HT-29 (cell line): ENCODE measurements around the gene DNAJC25. TPM values are rescaled to one million over a fixed set of nuclear protein-coding genes. Genes with fewer than 3 reads are reported as not detected.
A peak's percentile ranks its signal among the peaks of the same experiment; 100 is the strongest.
"Not testable (repeated sequence)": the region's sequence is repeated elsewhere in the genome, so short reads cannot be mapped to it uniquely, and the experiment has no call there.

Experiments
- DNase-seq: peaks from one replicate; pipeline ENCODE4 v3.0.0-alpha.2; 2015; ENCODE audit warnings: low spot score
- total RNA-seq: library from RNA; depleted of rRNA; stranded (reverse); fragments of >200 nt; shearing (Covaris generic); gene quantifications from 2 replicates; pipeline ENCODE4 v1.2.3, GENCODE V29; 2014; rRNA removed

DNAJC25 gene
- total RNA-seq, result 4.7 and 7.7 TPM in 2 replicates

DNA sequence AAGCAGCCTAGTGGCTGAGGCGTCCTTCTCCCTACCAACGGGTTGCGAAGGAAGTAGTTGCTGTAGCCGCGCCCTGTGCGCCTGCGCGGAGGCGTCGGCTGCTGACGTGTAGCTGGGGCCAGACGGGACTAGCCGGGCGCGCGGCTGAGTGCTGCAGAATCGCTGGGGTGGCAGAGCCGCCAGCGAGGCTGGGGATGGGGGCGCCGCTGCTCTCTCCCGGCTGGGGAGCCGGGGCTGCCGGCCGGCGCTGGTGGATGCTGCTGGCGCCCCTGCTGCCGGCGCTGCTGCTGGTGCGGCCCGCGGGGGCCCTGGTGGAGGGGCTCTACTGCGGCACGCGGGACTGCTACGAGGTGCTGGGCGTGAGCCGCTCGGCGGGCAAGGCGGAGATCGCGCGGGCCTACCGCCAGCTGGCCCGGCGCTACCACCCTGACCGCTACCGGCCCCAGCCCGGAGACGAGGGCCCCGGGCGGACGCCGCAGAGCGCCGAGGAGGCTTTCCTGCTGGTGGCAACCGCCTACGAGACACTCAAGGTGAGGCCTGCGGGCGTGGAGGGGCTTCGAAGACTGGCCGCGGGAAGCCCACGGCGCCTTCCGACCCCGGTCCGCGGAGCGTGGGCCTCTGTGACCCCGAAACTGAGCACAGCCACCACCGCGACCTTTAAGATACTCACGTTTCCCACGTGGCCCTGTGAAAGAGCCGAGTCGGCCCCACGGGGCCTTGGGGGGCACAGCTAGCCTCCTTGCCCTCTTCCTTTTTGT is at the start of gene DNAJC25:
TSS of gene DNAJC25 (plus strand) at position 121 of the 758 bp plus-strand sequence. CDS start at position 195, 74 bp downstream.
- DNase-seq, result peak; percentile 98

DNA sequence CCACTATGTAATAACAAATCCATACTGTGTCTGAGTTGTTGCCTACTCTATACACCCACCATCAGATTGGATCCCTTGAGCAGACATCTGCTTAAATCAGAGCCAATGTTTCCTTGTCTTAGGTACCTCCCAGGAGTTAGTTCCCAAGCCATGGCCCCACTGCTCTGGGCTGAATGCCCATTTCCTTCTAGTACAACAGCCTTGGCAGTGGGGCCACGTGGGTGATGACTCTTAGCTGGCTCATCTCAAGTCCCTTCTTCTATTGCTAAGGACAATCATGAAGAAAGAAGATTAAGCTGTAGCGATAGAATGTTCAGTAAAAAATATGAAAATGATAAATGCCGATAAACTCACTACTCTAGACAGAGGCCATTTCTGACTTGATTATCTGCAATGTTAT is 48.2 kb upstream of the DNAJC25 start:
- no peak for DNase-seq

DNA sequence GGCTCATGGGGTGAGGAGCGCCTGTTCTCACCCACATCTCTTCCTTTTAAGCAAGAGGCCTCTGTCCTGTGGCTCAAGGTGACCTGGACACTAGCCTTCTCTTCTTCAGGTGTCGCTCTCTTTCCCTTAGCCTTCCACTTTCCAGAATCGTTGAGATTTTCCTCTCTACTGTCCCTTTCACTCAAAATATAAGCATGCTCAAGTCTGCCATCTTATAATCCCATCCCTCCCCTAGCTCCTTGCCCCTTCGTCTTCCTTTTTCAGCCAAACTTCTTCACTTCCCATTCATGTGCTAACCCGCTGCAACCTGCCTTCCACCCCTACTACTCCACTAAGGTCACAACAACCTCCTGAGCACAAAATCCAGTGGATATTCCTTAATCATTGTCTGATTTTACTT is 44.8 kb upstream of the DNAJC25 start:
- DNase-seq, result no peak

- DNase-seq, result no peak
Measured at GRCh38 chr9:111588846-111589245, 42.3 kb upstream of the DNAJC25 start.

GRCh38 chr9:111597852-111598732 is 33.0 kb upstream of the DNAJC25 start:
- DNase-seq, result peak; percentile 81

DNA sequence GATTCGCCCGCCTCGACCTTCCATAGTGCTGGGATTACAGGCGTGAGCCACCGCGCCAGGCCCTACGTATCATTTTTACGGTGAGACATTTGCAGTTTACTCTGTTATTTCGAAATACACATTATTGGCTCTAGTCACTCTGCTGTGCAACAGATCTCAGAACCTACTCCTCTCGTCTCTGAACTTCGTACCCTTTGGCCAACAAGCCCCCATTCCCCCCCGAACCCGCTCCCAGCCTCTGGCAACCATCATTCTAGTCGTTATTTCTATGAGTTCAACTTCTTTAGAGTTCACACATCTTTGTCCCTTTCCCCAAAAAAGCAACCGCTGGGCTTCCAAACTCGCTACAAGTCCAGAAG is 32.4 kb upstream of the DNAJC25 start:
- DNase-seq, result peak; percentile 48

GRCh38 chr9:111599092-111599954 is 31.8 kb upstream of the DNAJC25 start, which contains the start of gene PTGR1:
PTGR1 (minus strand) TSS chr9:111599647; CDS start chr9:111597422, 2,225 bp downstream.
- DNase-seq, result peak; percentile 84

DNA sequence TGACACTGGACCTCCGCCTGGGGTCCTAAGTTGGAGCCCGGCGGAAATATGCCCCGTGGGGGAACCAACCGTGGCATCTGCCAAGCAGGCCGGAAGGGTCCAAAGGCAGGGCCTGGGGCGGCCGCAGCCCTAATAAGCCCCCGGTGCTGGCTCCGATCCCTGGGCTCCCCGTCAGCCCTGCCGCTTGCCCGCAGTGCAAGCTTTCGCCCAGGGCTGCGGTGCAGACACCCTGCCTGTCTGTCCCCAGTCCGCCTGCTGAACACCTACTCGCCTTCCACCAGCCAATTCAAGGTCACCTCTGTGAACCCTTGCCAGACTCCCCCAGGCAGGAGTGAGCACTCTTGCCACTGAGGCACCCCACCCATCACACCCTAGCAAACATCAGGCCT is 31.2 kb upstream of the DNAJC25 start:
- no peak for DNase-seq

GRCh38 chr9:111601237-111602018 is 29.7 kb upstream of the DNAJC25 start:
- peak; percentile 40 for DNase-seq

GRCh38 chr9:111603041-111603440 is 28.1 kb upstream of the DNAJC25 start:
- no peak for DNase-seq

DNA sequence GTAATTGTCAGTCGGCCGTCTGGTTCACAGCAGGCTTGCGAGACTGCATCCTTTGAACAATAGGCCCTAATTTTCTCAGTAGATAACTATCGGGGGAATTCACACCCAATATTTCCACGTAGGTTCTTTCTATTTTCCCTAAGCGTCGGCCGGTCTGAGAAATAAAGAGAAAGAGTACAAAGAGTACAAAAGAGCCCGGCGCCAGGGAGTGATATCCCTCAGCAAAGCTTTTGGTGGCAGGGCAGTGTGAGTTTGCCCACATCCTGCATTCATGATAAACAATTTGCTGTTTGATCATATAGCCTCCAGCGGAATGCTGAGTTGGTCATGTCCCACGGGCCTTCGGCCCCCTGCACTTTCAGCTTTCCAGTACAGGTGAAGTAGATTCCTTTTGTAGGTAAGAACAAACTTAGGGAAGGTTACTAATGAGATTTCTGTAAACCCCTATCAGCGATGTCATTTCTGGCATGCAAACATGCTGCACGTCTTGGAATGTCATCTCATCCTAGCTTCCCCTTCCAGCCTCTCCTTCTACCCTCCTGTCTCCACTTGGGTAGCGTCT is 27.0 kb upstream of the DNAJC25 start:
- no peak for DNase-seq

GRCh38 chr9:111605041-111605559 is 26.0 kb upstream of the DNAJC25 start:
- DNase-seq, result peak; percentile 53

DNA sequence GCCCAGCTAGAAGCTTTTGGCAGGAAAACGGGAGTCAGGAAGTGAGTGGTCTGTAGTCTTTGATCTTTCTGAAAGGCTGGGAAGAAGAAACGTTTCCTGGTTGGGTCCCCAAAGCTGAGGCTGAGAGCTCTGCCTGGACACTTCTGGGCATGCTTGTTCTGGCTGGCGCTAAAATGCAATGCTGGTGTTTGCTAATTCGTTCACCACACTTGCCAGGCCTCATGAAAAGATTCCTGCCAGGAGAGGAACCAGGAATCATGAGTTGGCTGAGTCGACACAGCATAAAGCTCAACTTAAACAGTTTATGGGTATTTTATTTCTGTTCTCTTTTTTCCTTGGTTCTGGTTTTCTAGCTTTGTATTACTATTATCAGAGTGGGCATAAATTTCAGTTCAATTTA is 21.0 kb upstream of the DNAJC25 start:
- no peak for DNase-seq

GRCh38 chr9:111610845-111611244 is 20.3 kb upstream of the DNAJC25 start:
- DNase-seq, result peak; percentile 37

GRCh38 chr9:111613436-111614040 is 17.6 kb upstream of the DNAJC25 start:
- peak; percentile 64 for DNase-seq

DNA sequence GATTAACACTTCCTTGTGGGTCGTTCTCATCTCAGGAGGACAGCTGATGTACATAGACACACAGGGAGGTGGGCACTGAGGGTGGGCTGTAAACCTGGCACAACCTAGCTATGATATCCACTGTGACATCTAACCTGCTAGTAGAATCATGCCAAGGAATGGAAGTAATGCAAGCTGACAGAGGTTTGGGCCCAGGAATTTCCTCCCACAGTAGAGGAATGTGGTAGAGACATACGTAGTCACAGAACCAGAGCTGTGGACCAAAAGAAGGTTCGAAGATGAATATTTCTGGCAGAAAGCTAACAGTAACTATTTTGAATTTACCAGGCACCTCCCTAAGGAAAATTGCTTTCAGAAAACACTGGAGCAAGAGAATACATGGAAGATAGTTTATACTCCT is 15.2 kb upstream of the DNAJC25 start:
- DNase-seq, result no peak

- DNase-seq, result not testable (repeated sequence)
Measured at GRCh38 chr9:111617349-111617748, 13.8 kb upstream of the DNAJC25 start.

DNA sequence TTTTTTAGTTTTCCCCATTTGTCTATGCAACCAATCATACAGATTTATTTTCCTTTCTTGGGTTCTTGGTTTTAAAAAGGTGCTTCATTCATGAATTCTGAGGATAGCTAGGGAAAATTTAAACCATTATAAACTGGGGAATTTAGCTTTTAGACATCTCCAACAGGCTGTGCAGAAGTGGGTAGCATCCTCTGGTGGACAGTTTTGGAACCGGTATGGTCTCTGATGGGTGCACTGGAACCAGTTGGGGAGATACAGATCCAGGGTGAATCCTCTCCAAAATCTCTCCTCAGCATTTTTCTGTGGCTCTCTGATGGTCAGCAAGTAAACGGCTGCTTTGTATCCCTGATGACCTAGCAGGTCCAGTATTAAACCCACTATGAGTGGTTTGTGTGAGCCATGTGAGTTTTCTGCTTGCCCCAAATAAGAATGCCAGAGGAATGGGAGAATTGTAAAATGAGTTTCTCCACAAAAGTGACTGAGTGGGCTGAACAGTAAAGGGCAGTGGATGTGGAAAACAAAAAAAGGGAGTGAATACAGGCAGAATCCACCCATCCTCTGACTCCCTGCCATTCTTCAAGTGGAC is 9.1 kb upstream of the DNAJC25 start:
- DNase-seq, result peak; percentile 68

DNA sequence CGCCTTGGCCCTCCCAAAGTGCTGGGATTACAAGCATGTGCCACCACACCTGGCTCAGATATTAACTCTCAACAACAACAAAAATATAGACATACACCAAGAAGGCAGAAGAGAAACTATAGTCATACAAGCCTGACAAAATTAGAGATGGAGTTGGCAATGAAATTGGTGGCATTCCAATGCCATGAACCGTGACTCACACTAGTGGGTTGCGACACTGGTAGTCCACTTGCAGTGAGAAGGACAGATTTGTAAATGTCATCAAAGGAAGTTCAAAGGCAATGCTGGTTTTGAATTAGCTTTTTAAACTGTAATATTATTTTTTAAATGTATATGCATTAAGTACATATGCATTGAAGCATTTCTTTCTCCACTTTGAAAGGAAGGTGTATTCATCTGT is 8.5 kb upstream of the DNAJC25 start:
- peak; percentile 32 for DNase-seq
